B cell (primary cell): ENCODE measurements around the gene QRFPR. TPM values are rescaled to one million over a fixed set of nuclear protein-coding genes. Genes with fewer than 3 reads are reported as not detected.

Experiments
- ATAC-seq: fragments of 200-7000 bp; cut with Tn5 transposase; one replicate; pipeline ENCODE4 v1.10.0; 2021; ENCODE audit warnings: low read depth, mild to moderate bottlenecking, moderate number of reproducible peaks, moderate library complexity
- CTCF ChIA-PET: fragments of 350-600 bp; sonication (Branson Sonifier 250); formaldehyde crosslinking; loops from one replicate; lab custom pipeline; 2021; ENCODE audit warnings: antibody characterized with exemption, inconsistent platforms; lab: Charles Lee
- POLR2A ChIA-PET: fragments of 350-600 bp; sonication (Branson Sonifier 250); formaldehyde crosslinking; loops from one replicate; lab custom pipeline; 2021; ENCODE audit warnings: antibody characterized with exemption; lab: Charles Lee
- DNase-seq: peaks from one replicate; pipeline ENCODE4 v3.0.0; 2013
- H2AFZ ChIP-seq: 2 replicates; pipeline ENCODE4 v1.6.1; 2012; ENCODE audit warnings: mild to moderate bottlenecking, low read depth, low read length; ENCODE audit not compliant: insufficient read depth, poor library complexity, severe bottlenecking
- H3K27ac ChIP-seq, 2 donors: 1 replicate in 1 of 2; 2 replicates in 1 of 2; pipeline ENCODE4 v1.5.1; 2012 to 2013; ENCODE audit warnings: low read length in 2 of 2, mild to moderate bottlenecking in 2 of 2, moderate library complexity in 1 of 2
- H3K27me3 ChIP-seq, 4 experiments: fragments of 200-600 bp in 1 of 4; sonication (generic) in 1 of 4; replicated peaks in 1 of 4; 1 replicate in 2 of 4; 2 replicates in 2 of 4; pipeline versions ENCODE4 v1.6.1 to v1.7.0; 2013 to 2016; ENCODE audit warnings: low read length in 3 of 4, mild to moderate bottlenecking in 2 of 4, mixed read lengths in 1 of 4, moderate library complexity in 1 of 4; ENCODE audit not compliant: insufficient read depth in 4 of 4, control insufficient read depth in 3 of 4; ENCODE audit errors: control extremely low read depth in 1 of 4
- H3K36me3 ChIP-seq, 2 experiments: replicated peaks in 1 of 2; 1 replicate in 1 of 2; 2 replicates in 1 of 2; pipeline versions ENCODE4 v1.6.1 to v1.7.1; 2013; ENCODE audit warnings: low read length in 1 of 2; ENCODE audit not compliant: insufficient read depth in 2 of 2, control insufficient read depth in 1 of 2; ENCODE audit errors: control extremely low read depth in 1 of 2, extremely low read depth in 1 of 2
- H3K4me1 ChIP-seq, 2 donors: fragments of 200-600 bp in 1 of 2; sonication (generic) in 1 of 2; 1 replicate in 1 of 2; 2 replicates in 1 of 2; pipeline versions ENCODE4 v1.5.1 to v1.6.1; 2013 to 2017; ENCODE audit warnings: low read length in 2 of 2; ENCODE audit not compliant: control insufficient read depth in 2 of 2, insufficient read depth in 2 of 2
- H3K4me2 ChIP-seq: replicated peaks from 2 replicates; pipeline ENCODE3; 2012; ENCODE audit warnings: mild to moderate bottlenecking, low read depth, low read length; ENCODE audit not compliant: poor library complexity, severe bottlenecking
- H3K4me3 ChIP-seq, 5 experiments: fragments of 200-600 bp in 1 of 5; sonication (generic) in 1 of 5; 1 replicate in 3 of 5; 2 replicates in 2 of 5; pipeline versions ENCODE4 v1.5.1 to v1.7.0; 2011 to 2016; ENCODE audit warnings: low read length in 4 of 5, mild to moderate bottlenecking in 4 of 5, low read depth in 2 of 5, control low read depth in 1 of 5, moderate library complexity in 1 of 5; ENCODE audit not compliant: insufficient read depth in 1 of 5; ENCODE audit errors: control extremely low read depth in 1 of 5, extremely low read depth in 1 of 5
- H3K79me2 ChIP-seq: fragments of 200-600 bp; sonication (generic); one replicate; pipeline ENCODE4 v1.6.0; 2016; ENCODE audit warnings: low read length; ENCODE audit not compliant: control insufficient read depth, insufficient read depth
- H3K9ac ChIP-seq: fragments of 200-600 bp; sonication (generic); 2 replicates; pipeline ENCODE4 v1.6.1; 2017; ENCODE audit warnings: mild to moderate bottlenecking, low read length, moderate library complexity
- H3K9me3 ChIP-seq, 3 donors: one replicate each; pipeline versions ENCODE4 v1.6.1 to v1.7.1; 2013; ENCODE audit warnings: low read length in 2 of 3; ENCODE audit not compliant: control insufficient read depth in 2 of 3, insufficient read depth in 1 of 3; ENCODE audit errors: control extremely low read depth in 1 of 3
- H4K20me1 ChIP-seq: 2 replicates; pipeline ENCODE4 v1.6.0; 2012; ENCODE audit warnings: mild to moderate bottlenecking, low read length; ENCODE audit not compliant: insufficient read depth, control insufficient read depth, poor library complexity, severe bottlenecking
- H3K27ac Mint-ChIP-seq: one replicate; pipeline ENCODE4 v1.8.0; 2021; ENCODE audit warnings: mixed read lengths
- H3K27me3 Mint-ChIP-seq: one replicate; pipeline ENCODE4 v1.8.0; 2021; ENCODE audit warnings: mixed read lengths
- H3K4me1 Mint-ChIP-seq: one replicate; pipeline ENCODE4 v1.8.0; 2021; ENCODE audit warnings: mixed read lengths
- H3K4me3 Mint-ChIP-seq: one replicate; pipeline ENCODE4 v1.8.0; 2021; ENCODE audit warnings: mixed read lengths
- H3K9me3 Mint-ChIP-seq: one replicate; pipeline ENCODE4 v1.8.0; 2022; ENCODE audit warnings: mixed read lengths; ENCODE audit not compliant: insufficient read depth
- EZH2 ChIP-seq: IDR thresholded peaks from 2 replicates; pipeline ENCODE4 v1.6.1; 2012; ENCODE audit warnings: borderline replicate concordance, low read depth, mild to moderate bottlenecking, moderate library complexity, low read length; ENCODE audit not compliant: insufficient read depth, poor library complexity, severe bottlenecking
- WGBS: methylation state at CpG from one replicate; pipeline ENCODE4 v1.1.5; 2013; ENCODE audit warnings: missing lambda C conversion rate; ENCODE audit not compliant: insufficient coverage; 5-methylcytosine and 5-hydroxymethylcytosine counted together
- intact Hi-C: fragments of 100-400 bp; cut with micrococcal nuclease; formaldehyde crosslinking; loops from one replicate; pipeline ENCODE4 v1.10.0; 2022
- polyA plus RNA-seq: library from polyadenylated mRNA; depleted of rRNA; stranded (reverse); fragments of >200 nt; gene quantifications from 2 replicates; pipeline ENCODE4 v1.2.3, GENCODE V29; 2012
- total RNA-seq, 2 donors: library from RNA; stranded (reverse); fragments of 120-200 nt in 1 of 2; gene quantifications; 1 replicate in 1 of 2; 2 replicates in 1 of 2; pipeline versions ENCODE4 v1.2.3 to v1.2.4, GENCODE V29; 2013 to 2022
- TF ChIP-seq, protein P1 (sequence below): fragments of 200-600 bp; IDR thresholded peaks from one replicate; pipeline ENCODE4 v1.8.0; 2022; ENCODE audit warnings: antibody characterized with exemption, mild to moderate bottlenecking

QRFPR gene
- total and polyA plus RNA-seq, 2 donors (not counting 1 experiment from before 2014, with no cell fraction given): not detected

DNA sequence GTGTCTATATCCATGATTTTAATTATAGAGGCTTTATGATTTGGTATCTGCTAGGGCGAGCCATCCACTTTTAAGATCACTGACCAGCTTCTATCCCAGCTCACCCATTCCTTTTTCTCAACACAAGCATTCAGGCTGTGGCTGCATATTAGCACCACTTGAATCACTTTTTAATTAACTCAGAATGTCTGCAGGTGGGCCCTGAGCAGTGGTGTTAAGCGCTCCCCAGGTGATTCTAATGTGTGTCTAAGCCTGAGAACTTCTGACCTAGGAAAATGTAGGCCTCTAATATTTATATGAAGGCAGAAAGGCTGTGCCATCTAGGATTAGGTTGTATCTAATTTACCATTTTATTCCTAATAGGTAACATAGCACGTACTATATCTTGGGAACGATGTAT is 19.8 kb upstream of the QRFPR start:
- CTCF ChIA-PET: no interaction called here

DNA sequence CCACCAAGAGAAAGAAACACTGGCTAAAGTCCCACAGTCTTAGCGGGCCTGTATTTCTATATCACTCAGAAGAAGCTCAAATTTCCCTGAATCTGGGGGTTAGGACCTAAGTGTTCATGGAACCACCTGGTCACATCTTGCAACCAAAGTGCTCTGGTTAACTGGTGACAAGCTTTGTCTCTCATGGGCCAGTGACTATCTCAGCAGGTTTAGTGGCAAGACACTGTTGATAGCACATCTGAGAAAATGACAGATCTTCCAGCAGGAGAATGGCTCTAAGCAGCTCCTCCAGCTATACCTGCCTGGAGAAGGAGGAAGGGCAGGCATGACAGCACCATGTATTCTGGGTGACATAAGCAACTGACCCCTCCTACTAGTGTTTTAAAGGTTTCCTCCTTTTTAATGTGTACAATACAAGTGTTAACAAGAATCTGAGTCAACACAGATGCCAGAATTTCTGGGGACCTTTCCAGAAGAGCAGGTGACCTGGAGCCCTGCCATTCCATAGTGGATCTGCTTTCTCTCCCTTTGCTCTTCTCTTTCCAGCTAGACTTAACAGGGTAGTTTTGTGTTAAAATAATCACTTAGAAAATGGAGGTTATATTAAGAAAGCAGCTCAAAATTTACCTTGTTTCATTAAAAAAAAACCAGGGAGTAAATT is 17.3 kb upstream of the QRFPR start:
- Histone ChIP-seq H3K4me1 (no peaks in the 10 kb centered on the region), H3K79me2 (no peaks in the 10 kb centered on the region), H3K36me3 (no peaks in the 10 kb centered on the region), H3K9ac (no peak overlapping the region), H3K4me2 (no peak overlapping the region), H4K20me1 (no peaks in the 10 kb centered on the region), H3K4me3 (no peak overlapping the region), H3K27me3 (no peaks in the 10 kb centered on the region), H3K27ac (no peak overlapping the region), H2AFZ (no peak overlapping the region), H3K9me3 (no peaks in the 10 kb centered on the region)
- Mint-ChIP-seq H3K27ac (no peak overlapping the region), H3K9me3 (peaks cover 2% of the 10 kb centered on the region), H3K27me3 (no peaks in the 10 kb centered on the region), H3K4me3 (no peak overlapping the region), H3K4me1 (no peaks in the 10 kb centered on the region)
- TF ChIP-seq EZH2: no peak
- TF ChIP-seq, protein P1, sequence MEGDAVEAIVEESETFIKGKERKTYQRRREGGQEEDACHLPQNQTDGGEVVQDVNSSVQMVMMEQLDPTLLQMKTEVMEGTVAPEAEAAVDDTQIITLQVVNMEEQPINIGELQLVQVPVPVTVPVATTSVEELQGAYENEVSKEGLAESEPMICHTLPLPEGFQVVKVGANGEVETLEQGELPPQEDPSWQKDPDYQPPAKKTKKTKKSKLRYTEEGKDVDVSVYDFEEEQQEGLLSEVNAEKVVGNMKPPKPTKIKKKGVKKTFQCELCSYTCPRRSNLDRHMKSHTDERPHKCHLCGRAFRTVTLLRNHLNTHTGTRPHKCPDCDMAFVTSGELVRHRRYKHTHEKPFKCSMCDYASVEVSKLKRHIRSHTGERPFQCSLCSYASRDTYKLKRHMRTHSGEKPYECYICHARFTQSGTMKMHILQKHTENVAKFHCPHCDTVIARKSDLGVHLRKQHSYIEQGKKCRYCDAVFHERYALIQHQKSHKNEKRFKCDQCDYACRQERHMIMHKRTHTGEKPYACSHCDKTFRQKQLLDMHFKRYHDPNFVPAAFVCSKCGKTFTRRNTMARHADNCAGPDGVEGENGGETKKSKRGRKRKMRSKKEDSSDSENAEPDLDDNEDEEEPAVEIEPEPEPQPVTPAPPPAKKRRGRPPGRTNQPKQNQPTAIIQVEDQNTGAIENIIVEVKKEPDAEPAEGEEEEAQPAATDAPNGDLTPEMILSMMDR: no peak
- ChIA-PET POLR2A (no interaction called here), CTCF (no interaction called here)
- intact Hi-C loops: no loop called here
- ATAC-seq (no peak), DNase-seq (no peak)
- 100% methylated on average over 1 of the region's 1 CpG for WGBS

More for the DNA sequence above, 19.8 kb upstream of the QRFPR start:
- no peak overlapping the region for H3K4me3 ChIP-seq
- peaks cover 2% of the 10 kb centered on the region for H3K9me3 Mint-ChIP-seq
- no peaks in the 10 kb centered on the region for H3K4me1 Mint-ChIP-seq
- no peaks in the 10 kb centered on the region for H3K36me3 ChIP-seq
- no peak for TF ChIP-seq EZH2
- TF ChIP-seq, protein P1: no peak
- H4K20me1 ChIP-seq: no peaks in the 10 kb centered on the region
- no peak overlapping the region for H3K27ac ChIP-seq
- H3K27me3 ChIP-seq: no peaks in the 10 kb centered on the region
- no peak overlapping the region for H3K4me3 Mint-ChIP-seq
- no peak for DNase-seq
- H3K4me1 ChIP-seq: no peaks in the 10 kb centered on the region
- no peaks in the 10 kb centered on the region for H3K79me2 ChIP-seq
- H3K9me3 ChIP-seq: no peaks in the 10 kb centered on the region
- no peak overlapping the region for H3K27ac Mint-ChIP-seq
- no peak overlapping the region for H2AFZ ChIP-seq
- no peak overlapping the region for H3K4me2 ChIP-seq
- no peaks in the 10 kb centered on the region for H3K27me3 Mint-ChIP-seq
- no peak for ATAC-seq
- no CpG with 5 or more reads among the region's 4 CpGs for WGBS
- intact Hi-C loops: no loop called here
- POLR2A ChIA-PET: no interaction called here
- H3K9ac ChIP-seq: no peak overlapping the region
